IMR-90 (cell line): Measurements from ENCODE around the gene TTC24. TPM values are rescaled to one million over a fixed set of nuclear protein-coding genes. Genes with fewer than 3 reads are reported as not detected.

Experiments
- ATAC-seq: fragments of 200-7000 bp; cut with Tn5 transposase; 2 replicates; pipeline ENCODE4 v1.9.1; 2020; ENCODE audit warnings: low read depth, mild to moderate bottlenecking, moderate library complexity
- BruUV-seq: library from RNA; stranded (reverse); fragments of 400-500 nt; replicated peaks from 2 replicates; lab custom pipeline; 2021; lab: Mats Ljungman, UMichigan
- CTCF ChIA-PET: fragments of 300-600 bp; formaldehyde crosslinking; extraction: SDS; loops from one replicate; lab custom pipeline; 2021; ENCODE audit warnings: antibody characterized with exemption; lab: Yijun Ruan, JAX
- POLR2A ChIA-PET: fragments of 300-600 bp; sonication (Branson Sonifier 250); formaldehyde crosslinking; loops from one replicate; lab custom pipeline; 2022; ENCODE audit warnings: antibody characterized with exemption; ENCODE audit not compliant: unreplicated experiment; lab: Charles Lee
- DNase-seq: peaks from one replicate; pipeline ENCODE4 v3.0.0; 2013
- H2AFZ ChIP-seq: replicated peaks from 2 replicates; pipeline ENCODE3; 2013; ENCODE audit warnings: low read length, mild to moderate bottlenecking; ENCODE audit not compliant: poor library complexity
- H2AK5ac ChIP-seq: 2 replicates; pipeline ENCODE4 v1.6.1; 2013; ENCODE audit warnings: low read depth, low read length, inconsistent platforms
- H2AK9ac ChIP-seq: replicated peaks from 2 replicates; pipeline ENCODE3; 2013; ENCODE audit warnings: mild to moderate bottlenecking, low read depth, low read length, moderate library complexity; ENCODE audit not compliant: poor library complexity
- H2BK120ac ChIP-seq: 2 replicates; pipeline ENCODE4 v1.6.1; 2013; ENCODE audit warnings: low read depth, low read length, inconsistent platforms
- H2BK15ac ChIP-seq: 3 replicates; pipeline ENCODE4 v1.6.1; 2013; ENCODE audit warnings: low read depth, low read length, inconsistent platforms
- H2BK20ac ChIP-seq: 2 replicates; pipeline ENCODE4 v1.6.1; 2013; ENCODE audit warnings: low read depth, mild to moderate bottlenecking, inconsistent platforms, low read length, moderate library complexity
- H2BK5ac ChIP-seq: 2 replicates; pipeline ENCODE4 v1.6.1; 2013; ENCODE audit warnings: mild to moderate bottlenecking, low read depth, low read length, inconsistent platforms; ENCODE audit not compliant: poor library complexity, severe bottlenecking
- H3K14ac ChIP-seq: replicated peaks from 2 replicates; pipeline ENCODE4 v1.6.1; 2013; ENCODE audit warnings: low read depth, low read length, inconsistent platforms
- H3K18ac ChIP-seq: 2 replicates; pipeline ENCODE4 v1.6.1; 2013; ENCODE audit warnings: low read depth, low read length, control low read depth
- H3K23ac ChIP-seq: 2 replicates; pipeline ENCODE4 v1.6.1; 2013; ENCODE audit warnings: low read depth, low read length, inconsistent platforms
- H3K27ac ChIP-seq: 2 replicates; pipeline ENCODE4 v1.5.1; 2013; ENCODE audit warnings: mild to moderate bottlenecking, control low read depth, low read length; ENCODE audit not compliant: insufficient read depth
- H3K27me3 ChIP-seq: 2 replicates; pipeline ENCODE4 v1.6.1; 2013; ENCODE audit warnings: low read length; ENCODE audit not compliant: control insufficient read depth, insufficient read depth
- H3K36me3 ChIP-seq: 2 replicates; pipeline ENCODE4 v1.6.1; 2013; ENCODE audit warnings: low read length, mixed read lengths; ENCODE audit not compliant: control insufficient read depth, insufficient read depth
- H3K4ac ChIP-seq: 2 replicates; pipeline ENCODE4 v1.6.1; 2013; ENCODE audit warnings: low read depth, low read length, inconsistent platforms
- H3K4me1 ChIP-seq: 2 replicates; pipeline ENCODE4 v1.6.1; 2013; ENCODE audit warnings: low read length, mixed read lengths; ENCODE audit not compliant: control insufficient read depth, insufficient read depth
- H3K4me2 ChIP-seq: 2 replicates; pipeline ENCODE4 v1.6.1; 2013; ENCODE audit warnings: low read depth, mild to moderate bottlenecking, control low read depth, low read length, moderate library complexity
- H3K4me3 ChIP-seq: 2 replicates; pipeline ENCODE4 v1.5.1; 2013; ENCODE audit warnings: low read depth, mild to moderate bottlenecking, control low read depth, low read length, moderate library complexity; ENCODE audit not compliant: insufficient read depth
- H3K56ac ChIP-seq: 2 replicates; pipeline ENCODE4 v1.6.1; 2013; ENCODE audit warnings: low read length, inconsistent platforms; ENCODE audit not compliant: insufficient read depth; ENCODE audit errors: extremely low read depth
- H3K79me1 ChIP-seq, 2 experiments: 2 replicates each; pipeline ENCODE4 v1.6.1; 2013; ENCODE audit warnings: low read length in 2 of 2, inconsistent platforms in 1 of 2, low read depth in 1 of 2
- H3K9ac ChIP-seq: 2 replicates; pipeline ENCODE4 v1.6.1; 2013; ENCODE audit warnings: low read depth, low read length, control low read depth
- H3K9me1 ChIP-seq: 2 replicates; pipeline ENCODE4 v1.6.1; 2013; ENCODE audit warnings: low read length, inconsistent platforms; ENCODE audit not compliant: insufficient read depth
- H3K9me3 ChIP-seq: 2 replicates; pipeline ENCODE4 v1.6.1; 2013; ENCODE audit warnings: low read length; ENCODE audit not compliant: control insufficient read depth, insufficient read depth
- H4K20me1 ChIP-seq: 2 replicates; pipeline ENCODE4 v1.6.1; 2013; ENCODE audit warnings: low read length, inconsistent platforms; ENCODE audit not compliant: insufficient read depth
- H4K5ac ChIP-seq: 2 replicates; pipeline ENCODE4 v1.6.1; 2013; ENCODE audit warnings: mild to moderate bottlenecking, low read depth, low read length, control low read depth
- H4K8ac ChIP-seq, 2 experiments: 2 replicates each; pipeline ENCODE4 v1.6.1; 2013; ENCODE audit warnings: low read depth in 2 of 2, low read length in 2 of 2, control low read depth in 1 of 2, inconsistent platforms in 1 of 2
- H4K91ac ChIP-seq: 2 replicates; pipeline ENCODE4 v1.6.1; 2013; ENCODE audit warnings: low read depth, low read length, inconsistent platforms; ENCODE audit not compliant: insufficient read depth
- CEBPB ChIP-seq: IDR thresholded peaks from 2 replicates; pipeline ENCODE4 v1.6.1; 2012; ENCODE audit warnings: low read depth, low read length, improper control_type of control experiment
- CTCF ChIP-seq: conservative IDR thresholded peaks from 2 replicates; pipeline ENCODE4 v1.5.1; 2012; ENCODE audit warnings: mild to moderate bottlenecking, low read depth, low read length, improper control_type of control experiment
- FOS ChIP-seq: fragments of 150-350 bp; IDR thresholded peaks from 2 replicates; pipeline ENCODE4 v1.6.1; 2016; ENCODE audit warnings: low read depth, low read length
- MAZ ChIP-seq: IDR thresholded peaks from 2 replicates; pipeline ENCODE4 v1.6.1; 2012; ENCODE audit warnings: low read depth, mild to moderate bottlenecking, low read length, improper control_type of control experiment, moderate library complexity, borderline replicate concordance
- NFE2L2 ChIP-seq: fragments of 150-350 bp; IDR thresholded peaks from 2 replicates; pipeline ENCODE4 v1.6.1; 2016; ENCODE audit warnings: low read depth, mild to moderate bottlenecking, low read length
- POLR2A ChIP-seq: IDR thresholded peaks from 2 replicates; pipeline ENCODE4 v1.6.1; 2012; ENCODE audit warnings: mild to moderate bottlenecking, low read depth, low read length
- RAD21 ChIP-seq: IDR thresholded peaks from 2 replicates; pipeline ENCODE4 v1.6.1; 2012; ENCODE audit warnings: low read length, improper control_type of control experiment
- RFX5 ChIP-seq: IDR thresholded peaks from 2 replicates; pipeline ENCODE4 v1.8.0; 2012; ENCODE audit warnings: low read depth, mild to moderate bottlenecking, low read length, moderate library complexity
- WGBS, 2 experiments: methylation state at CpG; one replicate each; pipeline versions ENCODE4 v1.1.5 to v1.1.7; 2013; ENCODE audit warnings: missing lambda C conversion rate in 2 of 2; ENCODE audit not compliant: insufficient read length in 1 of 2; ENCODE audit errors: extremely low coverage in 2 of 2; 5-methylcytosine and 5-hydroxymethylcytosine counted together
- dilution Hi-C: fragments of 300-500 bp; cut with HindIII; formaldehyde crosslinking; loops from one replicate; pipeline ENCODE4 v1.14.3; 2018; ENCODE audit warnings: low sequenced_read_pairs; ENCODE audit not compliant: unreplicated experiment
- in situ Hi-C: fragments of 300-500 bp; cut with MboI; formaldehyde crosslinking; loops from 3 replicates; pipeline ENCODE4 v1.14.3; 2019; ENCODE audit warnings: low sequenced_read_pairs, inconsistent platforms, mixed read lengths
- intact Hi-C: fragments of 100-400 bp; cut with micrococcal nuclease; formaldehyde crosslinking; loops from 2 replicates; pipeline ENCODE4 v1.10.0; 2022
- polyA plus RNA-seq, 3 experiments: library from polyadenylated mRNA; depleted of rRNA; stranded (reverse); fragments of >200 nt; gene quantifications; 2 replicates each; pipeline ENCODE4 v1.2.3, GENCODE V29; 2012; ENCODE audit warnings: low replicate concordance in 1 of 3
- total RNA-seq: library from RNA; depleted of rRNA; stranded (reverse); fragments of >200 nt; gene quantifications from 2 replicates; pipeline ENCODE4 v1.2.3, GENCODE V29; 2012
- TF ChIP-seq, protein P1 (sequence below): fragments of 150-350 bp; IDR thresholded peaks from 2 replicates; pipeline ENCODE4 v1.6.1; 2017; ENCODE audit warnings: mild to moderate bottlenecking, antibody characterized with exemption, low read length, low read depth
- TF ChIP-seq, protein P2 (sequence below): fragments of 150-350 bp; IDR thresholded peaks from 2 replicates; pipeline ENCODE4 v1.6.1; 2016; ENCODE audit warnings: low read depth, mild to moderate bottlenecking, low read length, moderate library complexity, borderline replicate concordance

The TTC24 gene
- total and polyA plus RNA-seq, 2 of the 4 experiments (the other 2 are of a cell fraction): not detected

DNA sequence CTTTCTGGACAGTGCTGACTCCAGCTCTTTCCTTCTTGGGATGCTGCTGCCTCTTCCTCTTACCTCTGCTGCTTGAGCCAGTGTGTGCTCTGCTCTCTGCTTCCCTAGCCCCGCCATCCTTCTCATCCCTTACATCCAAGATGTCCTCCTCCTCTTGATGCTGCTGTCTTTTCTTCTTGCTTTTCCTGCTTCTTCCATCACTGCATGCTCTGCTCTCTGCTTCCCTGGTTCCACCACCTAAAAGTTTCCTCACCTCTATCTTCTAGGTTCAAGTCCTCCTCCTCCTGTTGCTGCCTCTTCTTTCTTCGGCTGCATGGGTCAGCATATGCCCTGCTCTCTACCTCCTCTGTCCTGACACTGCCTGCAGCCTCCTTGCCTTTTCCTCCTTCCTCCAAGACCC is 15.5 kb downstream of the TTC24 start:
- Histone ChIP-seq H3K36me3 (peaks cover 33% of the 10 kb centered on the region), H4K20me1 (no peaks in the 10 kb centered on the region), H3K18ac (no peak overlapping the region), H3K27ac (no peak overlapping the region), H4K5ac (no peak overlapping the region), H2AK9ac (no peak overlapping the region), H3K4me3 (no peak overlapping the region), H2BK5ac (no peak overlapping the region), H3K23ac (no peak overlapping the region), H2AK5ac (no peak overlapping the region), H4K91ac (no peak overlapping the region), H3K56ac (no peak overlapping the region), H3K27me3 (no peaks in the 10 kb centered on the region), H2BK20ac (no peak overlapping the region), H2AFZ (no peak overlapping the region), H3K4me2 (no peak overlapping the region), H3K4ac (no peak overlapping the region), H3K79me1 (peaks cover 18 to 54% of the 10 kb centered on the region in 2 experiments), H4K8ac (no peak overlapping the region), H3K4me1 (peaks cover 3% of the 10 kb centered on the region; the same call in 1 of the 2 replicates), H3K14ac (no peak overlapping the region), H2BK120ac (no peak overlapping the region), H3K9me3 (no peaks in the 10 kb centered on the region), H3K9ac (no peak overlapping the region), H2BK15ac (no peak overlapping the region), H3K9me1 (peaks cover 10% of the 10 kb centered on the region)
- CTCF ChIA-PET: no interaction called here
- dilution Hi-C loops (no loop called here), intact Hi-C loops (no loop called here), in situ Hi-C loops (no loop called here)
- 100% methylated on average over 2 of the region's 2 CpGs; no CpG with 5 or more reads in 1 of the 2 experiments for WGBS, 2 experiments
- POLR2A ChIA-PET: no interaction called here
- DNase-seq: no peak
- TF ChIP-seq POLR2A (no peak), CEBPB (no peak), CTCF (no peak), NFE2L2 (no peak), RFX5 (no peak), MAZ (no peak), FOS (no peak), RAD21 (no peak)
- TF ChIP-seq, protein P1, sequence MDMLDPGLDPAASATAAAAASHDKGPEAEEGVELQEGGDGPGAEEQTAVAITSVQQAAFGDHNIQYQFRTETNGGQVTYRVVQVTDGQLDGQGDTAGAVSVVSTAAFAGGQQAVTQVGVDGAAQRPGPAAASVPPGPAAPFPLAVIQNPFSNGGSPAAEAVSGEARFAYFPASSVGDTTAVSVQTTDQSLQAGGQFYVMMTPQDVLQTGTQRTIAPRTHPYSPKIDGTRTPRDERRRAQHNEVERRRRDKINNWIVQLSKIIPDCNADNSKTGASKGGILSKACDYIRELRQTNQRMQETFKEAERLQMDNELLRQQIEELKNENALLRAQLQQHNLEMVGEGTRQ: no peak
- TF ChIP-seq, protein P2, sequence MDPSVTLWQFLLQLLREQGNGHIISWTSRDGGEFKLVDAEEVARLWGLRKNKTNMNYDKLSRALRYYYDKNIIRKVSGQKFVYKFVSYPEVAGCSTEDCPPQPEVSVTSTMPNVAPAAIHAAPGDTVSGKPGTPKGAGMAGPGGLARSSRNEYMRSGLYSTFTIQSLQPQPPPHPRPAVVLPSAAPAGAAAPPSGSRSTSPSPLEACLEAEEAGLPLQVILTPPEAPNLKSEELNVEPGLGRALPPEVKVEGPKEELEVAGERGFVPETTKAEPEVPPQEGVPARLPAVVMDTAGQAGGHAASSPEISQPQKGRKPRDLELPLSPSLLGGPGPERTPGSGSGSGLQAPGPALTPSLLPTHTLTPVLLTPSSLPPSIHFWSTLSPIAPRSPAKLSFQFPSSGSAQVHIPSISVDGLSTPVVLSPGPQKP: no peak
- BruUV-seq: no TSS peak
- ATAC-seq: no peak
